ENCODE measurements around the gene KIF6. TPM values are rescaled to one million over a fixed set of nuclear protein-coding genes. Genes with fewer than 3 reads are reported as not detected.
"Not testable (repeated sequence)": the region's sequence is repeated elsewhere in the genome, so short reads cannot be mapped to it uniquely, and the experiment has no call there.

Gene KIF6
- total and polyA plus RNA-seq, 4 donors, result 2.0 to 4.8 (median 2.9) TPM

DNA sequence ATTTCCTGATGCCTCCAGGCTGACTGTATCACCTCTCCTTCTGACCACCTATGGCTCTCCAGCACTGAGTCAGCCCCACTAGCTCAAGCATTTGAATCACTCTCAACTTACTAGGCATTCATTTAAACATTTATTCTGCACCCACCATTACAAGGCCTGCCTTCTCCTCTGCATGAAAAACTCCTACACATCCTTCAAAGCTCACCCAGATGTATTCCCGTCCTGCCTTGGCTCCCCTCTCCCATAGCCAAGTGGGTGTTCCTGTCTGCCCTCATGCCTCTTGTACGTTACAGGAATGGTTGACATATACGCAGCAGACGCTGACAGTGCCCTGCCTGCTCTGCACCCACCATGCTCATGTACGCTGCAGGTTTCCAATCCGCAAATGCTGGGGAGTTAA lies 432.6 kb downstream of the KIF6 start:
- DNase-seq (ENCODE audit: low read depth in 4 of 6, low spot score in 6 of 6), result no peak

DNA sequence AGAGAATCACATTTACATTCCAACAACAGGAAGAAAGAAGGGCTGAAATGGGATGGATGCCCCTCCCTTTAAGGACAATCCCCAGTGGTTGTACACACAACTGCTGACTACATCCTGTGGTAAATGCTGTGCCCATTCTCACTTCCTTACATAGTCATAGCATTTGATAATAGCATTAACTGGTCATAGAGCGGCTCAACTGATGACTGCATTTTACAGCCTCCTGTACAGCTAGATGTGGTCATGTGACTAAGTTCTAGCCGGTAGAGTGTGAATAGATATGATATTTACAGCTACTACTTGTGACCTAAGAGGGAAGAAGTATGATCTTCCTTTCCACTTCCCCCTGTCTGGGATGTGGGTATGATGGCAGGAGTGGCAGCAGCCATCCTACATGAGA lies 435.7 kb downstream of the KIF6 start:
- Histone ChIP-seq H3K9me3 (ENCODE audit: control insufficient read depth, insufficient read depth, low read length) (no peaks in the 10 kb centered on the region), H3K36me3 (ENCODE audit: control insufficient read depth, insufficient read depth, low read length) (no peaks in the 10 kb centered on the region), H3K4me3 (ENCODE audit: low read depth, low read length) (no peak overlapping the region), H3K27ac (ENCODE audit: low read depth, low read length) (no peak overlapping the region), H3K27me3 (ENCODE audit: control insufficient read depth, insufficient read depth, low read length) (no peaks in the 10 kb centered on the region), H3K4me1 (ENCODE audit: control insufficient read depth, insufficient read depth, low read length) (no peaks in the 10 kb centered on the region)
- WGBS (ENCODE audit: insufficient coverage), result no CpG with 5 or more reads among the region's 2 CpGs
- no peak for DNase-seq (ENCODE audit: low read depth in 4 of 6, low spot score in 6 of 6)

More for the DNA sequence above, 432.6 kb downstream of the KIF6 start:
- H3K4me1 ChIP-seq (ENCODE audit: control insufficient read depth, insufficient read depth, low read length), result peaks cover 8% of the 10 kb centered on the region
- H3K27ac ChIP-seq (ENCODE audit: low read depth, low read length), result no peak overlapping the region
- no peaks in the 10 kb centered on the region for H3K9me3 ChIP-seq (ENCODE audit: control insufficient read depth, insufficient read depth, low read length)
- whole genome bisulfite sequencing (ENCODE audit: insufficient coverage), result 98% methylated on average over 3 of the region's 6 CpGs
- no peak overlapping the region for H3K4me3 ChIP-seq (ENCODE audit: low read depth, low read length)
- no peaks in the 10 kb centered on the region for H3K36me3 ChIP-seq (ENCODE audit: control insufficient read depth, insufficient read depth, low read length)
- H3K27me3 ChIP-seq (ENCODE audit: control insufficient read depth, insufficient read depth, low read length), result no peaks in the 10 kb centered on the region

DNA sequence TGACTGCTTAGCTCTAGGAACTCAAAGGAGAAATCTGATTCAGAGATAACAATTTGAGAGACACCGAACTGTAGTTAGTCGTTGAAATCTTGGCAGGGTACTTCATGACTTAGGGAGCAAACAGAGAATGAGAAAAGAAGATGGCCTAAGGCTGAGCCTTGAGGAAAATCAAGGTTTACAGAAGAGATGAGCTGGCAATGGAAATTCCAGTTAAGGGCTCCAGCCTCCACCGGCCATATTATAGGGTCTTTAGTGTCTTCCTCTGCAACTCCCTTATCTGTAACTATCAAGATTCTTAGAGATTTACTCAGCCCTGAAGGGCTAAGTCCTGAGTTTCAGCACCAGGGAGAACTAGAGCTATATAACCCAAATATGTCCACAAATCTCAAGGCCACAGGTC lies 437.6 kb downstream of the KIF6 start:
- 97% methylated on average over 2 of the region's 3 CpGs for WGBS (ENCODE audit: insufficient coverage)

DNA sequence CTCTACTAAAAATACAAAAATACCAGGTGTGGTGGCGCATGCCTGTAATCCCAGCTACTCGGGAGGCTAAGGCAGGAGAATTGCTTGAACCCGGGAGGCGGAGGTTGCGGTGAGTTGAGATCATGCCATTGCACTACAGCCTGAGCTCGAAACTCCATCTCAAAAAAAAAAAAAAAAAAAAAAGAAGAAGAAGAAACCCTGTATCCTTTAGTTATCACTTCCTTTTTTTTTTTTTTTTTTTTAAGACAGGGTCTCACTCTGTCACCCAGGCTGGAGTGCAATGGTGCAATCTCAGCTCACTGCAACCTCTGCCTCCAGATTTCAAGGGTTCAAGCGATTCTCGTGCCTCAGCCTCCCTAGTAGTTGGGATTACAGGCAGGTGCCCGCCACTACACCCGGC lies 438.6 kb downstream of the KIF6 start:
- WGBS (ENCODE audit: insufficient coverage), result 76% methylated on average over 3 of the region's 10 CpGs
- not testable (repeated sequence) for H3K4me3 ChIP-seq (ENCODE audit: low read depth, low read length); DNase-seq (ENCODE audit: low read depth in 4 of 6, low spot score in 6 of 6); H3K36me3 ChIP-seq (ENCODE audit: control insufficient read depth, insufficient read depth, low read length); H3K27ac ChIP-seq (ENCODE audit: low read depth, low read length); H3K27me3 ChIP-seq (ENCODE audit: control insufficient read depth, insufficient read depth, low read length); H3K4me1 ChIP-seq (ENCODE audit: control insufficient read depth, insufficient read depth, low read length); H3K9me3 ChIP-seq (ENCODE audit: control insufficient read depth, insufficient read depth, low read length)

More for the DNA sequence above, 437.6 kb downstream of the KIF6 start:
- Histone ChIP-seq H3K36me3 (ENCODE audit: control insufficient read depth, insufficient read depth, low read length) (no peaks in the 10 kb centered on the region), H3K27me3 (ENCODE audit: control insufficient read depth, insufficient read depth, low read length) (no peaks in the 10 kb centered on the region), H3K27ac (ENCODE audit: low read depth, low read length) (no peak overlapping the region), H3K4me3 (ENCODE audit: low read depth, low read length) (no peak overlapping the region), H3K4me1 (ENCODE audit: control insufficient read depth, insufficient read depth, low read length) (no peaks in the 10 kb centered on the region), H3K9me3 (ENCODE audit: control insufficient read depth, insufficient read depth, low read length) (no peaks in the 10 kb centered on the region)
- no peak for DNase-seq (ENCODE audit: low read depth in 4 of 6, low spot score in 6 of 6)

DNA sequence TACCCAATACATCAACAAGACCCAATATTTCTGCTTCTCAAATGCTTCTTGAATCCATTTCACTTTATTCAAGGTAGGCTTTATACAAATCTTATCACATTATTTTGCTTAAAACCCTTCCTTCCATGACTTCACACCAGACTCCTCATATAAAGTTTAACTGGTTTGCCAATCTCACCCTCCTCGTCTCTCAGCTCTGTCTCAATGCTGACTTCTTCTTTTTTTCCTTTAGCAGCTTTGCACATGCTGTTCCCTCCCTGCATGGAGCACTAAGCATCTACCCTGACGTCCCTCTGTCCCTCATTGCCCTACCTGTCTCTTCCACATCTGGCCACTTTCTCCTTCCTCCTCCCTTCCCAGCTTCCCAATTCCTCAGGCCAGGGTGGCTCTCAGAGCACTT lies 442.4 kb downstream of the KIF6 start:
- no peaks in the 10 kb centered on the region for H3K27me3 ChIP-seq (ENCODE audit: control insufficient read depth, insufficient read depth, low read length)
- no peak overlapping the region for H3K27ac ChIP-seq (ENCODE audit: low read depth, low read length)
- no peaks in the 10 kb centered on the region for H3K4me1 ChIP-seq (ENCODE audit: control insufficient read depth, insufficient read depth, low read length)
- no peak overlapping the region for H3K4me3 ChIP-seq (ENCODE audit: low read depth, low read length)
- no peaks in the 10 kb centered on the region for H3K36me3 ChIP-seq (ENCODE audit: control insufficient read depth, insufficient read depth, low read length)
- 77% methylated on average over 2 of the region's 2 CpGs for WGBS (ENCODE audit: insufficient coverage)
- DNase-seq (ENCODE audit: low read depth in 4 of 6, low spot score in 6 of 6), result no peak
- no peaks in the 10 kb centered on the region for H3K9me3 ChIP-seq (ENCODE audit: control insufficient read depth, insufficient read depth, low read length)

DNA sequence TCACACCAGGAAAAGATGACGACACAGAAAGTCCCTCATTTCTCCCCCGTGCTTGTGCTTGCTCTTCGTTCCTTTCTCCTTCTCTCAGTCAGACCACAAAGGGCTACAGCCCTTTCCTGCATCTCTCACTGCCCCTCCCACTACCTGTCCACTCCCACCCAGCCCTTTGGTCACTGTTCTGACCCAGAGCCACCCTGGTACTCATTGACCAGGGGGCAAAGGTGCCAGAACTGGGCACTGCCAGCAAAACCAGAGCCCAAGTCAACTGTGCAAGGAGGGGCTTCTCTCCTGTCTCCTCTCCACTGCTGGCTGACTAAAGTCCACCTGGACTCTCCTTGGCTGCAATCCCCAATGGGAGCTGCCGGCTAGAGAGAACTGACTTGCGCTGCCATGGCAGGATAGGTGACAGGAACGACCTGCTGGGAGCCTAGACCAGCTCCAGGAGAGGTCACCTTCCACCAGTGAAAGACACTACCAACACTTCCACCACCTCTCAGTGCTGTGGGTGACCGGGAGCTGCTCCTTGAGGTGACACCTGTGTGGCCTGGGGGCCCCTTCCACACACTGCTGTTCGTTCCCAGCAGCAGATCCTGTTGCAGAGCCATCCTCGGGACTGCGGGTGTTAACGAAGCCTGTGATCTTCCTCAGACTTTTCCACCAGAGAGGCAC lies 443.8 kb downstream of the KIF6 start:
- Histone ChIP-seq H3K27ac (ENCODE audit: low read depth, low read length) (no peak overlapping the region), H3K27me3 (ENCODE audit: control insufficient read depth, insufficient read depth, low read length) (no peaks in the 10 kb centered on the region), H3K9me3 (ENCODE audit: control insufficient read depth, insufficient read depth, low read length) (no peaks in the 10 kb centered on the region), H3K4me3 (ENCODE audit: low read depth, low read length) (no peak overlapping the region), H3K4me1 (ENCODE audit: control insufficient read depth, insufficient read depth, low read length) (no peaks in the 10 kb centered on the region), H3K36me3 (ENCODE audit: control insufficient read depth, insufficient read depth, low read length) (no peaks in the 10 kb centered on the region)
- DNase-seq (ENCODE audit: low read depth in 4 of 6, low spot score in 6 of 6), result no peak
- 87% methylated on average over 9 of the region's 11 CpGs for WGBS (ENCODE audit: insufficient coverage)

DNA sequence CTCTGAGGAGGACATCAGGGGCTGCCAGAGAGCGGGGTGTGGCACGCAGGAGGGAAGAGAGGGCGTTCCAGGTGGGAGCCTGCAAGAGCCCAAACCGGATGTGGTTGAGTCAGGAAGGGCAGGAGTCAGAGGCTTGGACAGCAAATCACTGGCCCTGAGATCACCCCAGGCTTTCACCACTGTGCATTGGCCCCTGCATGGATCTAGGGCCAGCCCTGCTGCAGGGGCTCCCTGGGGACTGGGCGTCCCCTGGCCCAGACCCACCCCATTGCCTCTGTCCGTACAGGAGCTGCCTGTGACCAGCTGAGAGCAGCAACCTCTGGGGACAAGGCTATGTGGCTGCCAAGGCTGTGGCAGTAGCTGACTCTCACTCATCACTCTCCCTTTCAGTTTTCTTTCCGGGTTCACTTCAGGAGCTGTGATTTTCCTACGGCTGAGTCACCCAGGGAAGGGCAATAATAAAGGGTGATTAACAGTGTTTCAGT lies 444.9 kb downstream of the KIF6 start:
- no peak overlapping the region for H3K27ac ChIP-seq (ENCODE audit: low read depth, low read length)
- H3K4me1 ChIP-seq (ENCODE audit: control insufficient read depth, insufficient read depth, low read length), result no peaks in the 10 kb centered on the region
- no peaks in the 10 kb centered on the region for H3K9me3 ChIP-seq (ENCODE audit: control insufficient read depth, insufficient read depth, low read length)
- 72% methylated on average over 6 of the region's 8 CpGs for whole genome bisulfite sequencing (ENCODE audit: insufficient coverage)
- H3K36me3 ChIP-seq (ENCODE audit: control insufficient read depth, insufficient read depth, low read length), result no peaks in the 10 kb centered on the region
- H3K27me3 ChIP-seq (ENCODE audit: control insufficient read depth, insufficient read depth, low read length), result no peaks in the 10 kb centered on the region
- H3K4me3 ChIP-seq (ENCODE audit: low read depth, low read length), result no peak overlapping the region
- DNase-seq (ENCODE audit: low read depth in 4 of 6, low spot score in 6 of 6), result no peak

Small RNA genes within 50 kb of the gene (small RNA-seq; reads per million reads assigned to genes)
- gene RNU1-54P (ENCODE audit: low replicate concordance), result not detected

Other genes with a start within 250 kb of the KIF6 start
- 10 to 100 TPM; 79.5 to 95.6 TPM for gene DAAM2, start 67.0 kb upstream of the KIF6 start, total RNA-seq
- gene DAAM2, start 67.0 kb upstream of the KIF6 start, polyA plus RNA-seq (ENCODE audit: insufficient read length in 2 of 2), result 100 to 1,000 TPM; 118 to 159 TPM
- 10 to 100 TPM in 1 of 2 donors, 1 to 10 TPM in 1; 9.6 to 11.6 TPM for gene MOCS1, start 209.1 kb upstream of the KIF6 start, total RNA-seq
- gene MOCS1, start 209.1 kb upstream of the KIF6 start, polyA plus RNA-seq (ENCODE audit: insufficient read length in 2 of 2), result 10 to 100 TPM; 13.5 to 15.4 TPM